Activated CD4-positive, CD25-positive, alpha-beta regulatory T cell treated with anti-CD3 and anti-CD28 coated beads, Interleukin-2, amount 50 U/mL, for 16 hours (primary cell): ENCODE data around the gene NR5A1.

Experiments
- DNase-seq: peaks from one replicate; pipeline ENCODE4 v3.0.0-alpha.2; 2020; ENCODE audit warnings: low read depth, low spot score

Gene NR5A1

GRCh38 chr9:124440786-124441185 lies 66.4 kb downstream of the NR5A1 start:
- DNase-seq = no peak

DNA sequence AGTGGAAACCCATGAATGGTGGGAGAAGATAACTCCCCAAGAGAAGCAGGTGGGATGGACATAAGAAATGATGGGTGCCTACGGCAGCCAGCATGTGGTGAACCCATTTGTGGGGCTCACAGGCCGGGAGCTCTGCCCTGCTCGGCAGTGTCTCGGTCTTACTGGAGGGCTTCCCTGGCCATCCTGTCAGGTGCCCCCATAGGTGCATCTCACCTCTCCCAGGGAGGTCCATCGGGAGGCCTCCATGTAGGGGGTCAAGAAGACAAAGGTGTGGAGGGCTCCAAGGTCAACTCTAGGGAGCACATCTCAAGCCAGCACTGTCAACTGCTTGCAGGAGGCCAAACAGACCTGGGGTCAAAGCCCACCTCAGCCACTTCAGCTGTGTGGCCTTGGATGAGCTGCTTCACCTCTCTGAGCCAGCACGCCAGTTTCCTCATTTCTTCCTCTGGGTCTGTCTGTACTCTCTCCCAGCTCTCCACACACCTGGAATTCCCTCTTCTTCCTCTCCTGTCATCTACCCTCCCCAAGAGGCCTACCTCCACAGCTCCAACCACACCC lies 67.4 kb downstream of the NR5A1 start:
- no peak for DNase-seq

GRCh38 chr9:124439086-124439485 lies 68.1 kb downstream of the NR5A1 start:
- DNase-seq = no peak

DNA sequence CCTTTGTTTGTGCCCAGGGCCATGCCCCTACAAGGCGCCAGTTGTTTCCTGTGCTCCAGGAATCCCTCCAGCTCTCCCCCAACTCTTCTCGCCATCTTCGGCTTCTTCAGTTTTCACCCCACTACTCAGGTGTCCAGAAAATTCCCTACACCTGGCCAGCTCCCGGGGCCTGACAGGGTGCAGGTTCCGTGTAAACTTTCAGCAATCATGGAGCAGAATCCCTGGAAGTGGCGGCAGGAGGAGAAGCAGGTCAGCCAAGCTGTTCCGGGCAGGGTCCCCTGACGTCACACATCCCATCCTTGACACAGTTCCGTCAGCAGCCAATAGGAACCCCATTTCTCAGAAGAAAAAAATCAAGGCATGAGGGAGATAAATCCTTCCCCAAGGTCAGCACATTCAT lies 69.1 kb downstream of the NR5A1 start:
- no peak for DNase-seq

- DNase-seq = no peak
Observed at GRCh38 chr9:124437086-124437485, 70.1 kb downstream of the NR5A1 start.

- no peak for DNase-seq
Observed at GRCh38 chr9:124436320-124436719, 70.9 kb downstream of the NR5A1 start.
